PFSK-1 (cell line): ENCODE measurements around the gene MRFAP1.

Experiments used
- POLR2AphosphoS5 ChIP-seq: IDR thresholded peaks from 2 replicates; pipeline ENCODE4 v1.6.1; 2012; ENCODE audit warnings: low read depth, mild to moderate bottlenecking, control low read depth, low read length, moderate library complexity
- TAF1 ChIP-seq: IDR thresholded peaks from 2 replicates; pipeline ENCODE4 v1.6.1; 2012; ENCODE audit warnings: low read length, control low read depth, borderline replicate concordance; ENCODE audit not compliant: insufficient read depth

- no peak for TF ChIP-seq POLR2AphosphoS5
- no peak for TF ChIP-seq TAF1
Measured at GRCh38 chr4:6632125-6632524, 8.4 kb upstream of the MRFAP1 start.
